HG02943 (cell line): ENCODE data around the gene ANKRD65.

Experiments
- ATAC-seq: cut with Tn5 transposase; IDR thresholded peaks from one replicate; pipeline ENCODE4 v1.9.1; 2021; ENCODE audit warnings: mild to moderate bottlenecking, low read depth, moderate library complexity; ENCODE audit not compliant: unreplicated experiment

ANKRD65 gene

GRCh38 chr1:1442069-1442770 is 21.1 kb upstream of the ANKRD65 start:
- ATAC-seq: no peak

GRCh38 chr1:1441002-1441888 is 20.2 kb upstream of the ANKRD65 start:
- ATAC-seq: no peak

DNA sequence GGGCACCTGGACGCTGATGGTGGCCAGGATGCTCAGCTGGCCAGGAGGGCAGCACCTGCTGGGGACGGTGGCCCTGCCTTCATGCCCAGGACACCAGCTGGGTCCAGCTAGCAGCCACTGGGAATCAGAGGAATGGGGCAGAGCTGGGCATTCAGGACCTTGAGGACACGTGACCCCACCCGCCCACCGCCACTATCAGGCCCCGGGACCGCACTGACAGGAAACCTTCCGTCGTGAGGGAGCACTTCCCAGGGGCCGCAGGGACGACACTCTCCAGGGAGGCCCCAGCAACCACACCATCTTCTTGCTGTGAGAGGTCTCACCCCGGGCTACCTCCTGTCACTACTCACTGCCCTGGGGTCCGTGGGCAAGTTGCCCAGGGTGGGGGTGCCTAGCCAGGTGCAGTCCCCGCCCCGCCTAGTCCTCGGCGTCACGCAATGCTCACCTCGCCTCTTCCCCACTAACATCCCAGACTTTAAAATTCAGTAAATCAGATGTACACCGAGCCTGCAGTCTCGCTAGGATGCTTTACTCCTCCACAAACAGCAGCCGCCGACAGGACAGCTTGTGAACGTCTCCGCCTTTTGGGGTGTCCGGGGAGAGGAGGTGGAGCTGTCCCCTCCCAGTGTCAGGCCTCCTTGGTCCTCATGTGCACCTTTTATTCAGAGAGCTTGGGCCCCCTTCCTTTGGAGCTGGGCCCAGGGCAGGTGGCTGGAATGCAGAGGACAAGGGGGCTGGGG is 19.4 kb upstream of the ANKRD65 start:
- ATAC-seq: no peak

DNA sequence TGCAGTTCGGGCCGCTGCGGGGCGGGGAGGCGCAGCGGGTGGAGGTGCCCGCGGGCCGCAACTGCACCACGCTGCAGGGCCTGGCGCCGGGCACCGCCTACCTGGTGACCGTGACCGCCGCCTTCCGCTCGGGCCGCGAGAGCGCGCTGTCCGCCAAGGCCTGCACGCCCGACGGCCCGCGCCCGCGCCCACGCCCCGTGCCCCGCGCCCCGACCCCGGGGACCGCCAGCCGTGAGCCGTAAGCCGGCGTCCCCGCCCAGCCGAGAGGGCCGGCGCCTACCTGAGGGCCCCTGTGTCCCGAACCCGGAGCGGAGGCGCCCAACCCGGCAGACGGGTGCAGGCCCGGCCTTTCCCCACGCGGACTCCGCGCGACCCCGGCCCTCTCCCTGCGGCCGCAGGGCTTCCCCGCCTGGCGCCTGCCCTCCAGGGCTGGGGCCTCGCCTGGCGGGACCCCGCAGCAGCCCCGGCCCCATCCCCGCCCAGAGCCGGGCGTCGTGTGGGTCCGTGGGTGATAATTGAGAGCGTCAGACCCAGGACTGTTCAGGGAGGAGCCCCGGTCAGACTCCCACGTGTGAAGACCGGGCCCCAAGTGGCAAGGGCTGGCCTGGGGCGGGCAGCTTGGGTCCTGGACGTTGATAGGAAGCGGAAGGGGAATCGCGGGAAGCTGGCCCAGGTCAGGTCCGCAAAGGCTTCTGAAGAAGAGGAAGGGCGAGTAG is 18.6 kb upstream of the ANKRD65 start:
- ATAC-seq: no peak

- ATAC-seq: no peak
Observed at GRCh38 chr1:1438531-1439381, 17.7 kb upstream of the ANKRD65 start.

GRCh38 chr1:1437904-1438376 is 16.9 kb upstream of the ANKRD65 start:
- peak; percentile 59 for ATAC-seq

DNA sequence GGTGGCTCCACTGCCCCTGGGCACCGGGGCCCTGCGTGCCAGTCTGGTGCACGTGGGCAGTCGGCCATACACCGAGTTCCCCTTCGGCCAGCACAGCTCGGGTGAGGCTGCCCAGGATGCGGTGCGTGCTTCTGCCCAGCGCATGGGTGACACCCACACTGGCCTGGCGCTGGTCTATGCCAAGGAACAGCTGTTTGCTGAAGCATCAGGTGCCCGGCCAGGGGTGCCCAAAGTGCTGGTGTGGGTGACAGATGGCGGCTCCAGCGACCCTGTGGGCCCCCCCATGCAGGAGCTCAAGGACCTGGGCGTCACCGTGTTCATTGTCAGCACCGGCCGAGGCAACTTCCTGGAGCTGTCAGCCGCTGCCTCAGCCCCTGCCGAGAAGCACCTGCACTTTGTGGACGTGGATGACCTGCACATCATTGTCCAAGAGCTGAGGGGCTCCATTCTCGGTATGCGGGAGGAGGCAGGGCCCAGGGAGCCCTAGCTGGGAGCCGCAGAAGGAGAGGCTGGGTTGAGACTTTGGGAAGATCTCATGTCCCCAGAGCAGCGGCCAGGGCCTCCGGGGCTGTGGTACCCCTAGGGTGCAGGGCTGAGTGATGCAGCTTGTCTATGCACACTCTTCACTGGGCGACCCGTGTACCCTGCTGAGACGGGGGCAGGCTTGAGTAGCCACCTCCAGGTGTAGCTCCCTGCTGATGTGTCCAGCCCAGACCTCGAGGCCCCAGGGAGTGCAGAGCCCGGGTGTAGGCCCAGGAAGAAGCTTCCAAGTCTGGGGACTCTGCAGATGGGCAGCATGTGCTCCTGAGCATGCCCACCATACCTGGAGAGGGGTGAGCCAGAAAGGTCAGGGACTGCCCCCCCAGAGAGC is 16.2 kb upstream of the ANKRD65 start:
- no peak for ATAC-seq

DNA sequence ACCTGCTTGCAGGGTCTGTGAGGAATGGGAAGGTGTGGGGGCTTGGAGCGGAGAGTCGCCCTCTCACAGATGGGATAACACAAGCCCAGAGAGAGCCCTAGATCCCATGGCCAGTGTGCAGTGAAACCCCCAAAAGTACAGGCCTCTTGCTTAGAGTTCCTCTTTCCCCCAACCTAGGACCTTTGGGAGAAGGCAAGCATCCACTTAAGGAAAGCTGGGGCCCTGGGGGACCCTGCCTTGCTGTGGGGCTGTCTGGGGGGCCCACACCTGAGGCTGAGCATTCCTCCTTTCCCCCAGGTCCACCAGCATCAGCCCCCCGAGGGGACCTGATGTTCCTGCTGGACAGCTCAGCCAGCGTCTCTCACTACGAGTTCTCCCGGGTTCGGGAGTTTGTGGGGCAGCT is 15.6 kb upstream of the ANKRD65 start:
- ATAC-seq: no peak

DNA sequence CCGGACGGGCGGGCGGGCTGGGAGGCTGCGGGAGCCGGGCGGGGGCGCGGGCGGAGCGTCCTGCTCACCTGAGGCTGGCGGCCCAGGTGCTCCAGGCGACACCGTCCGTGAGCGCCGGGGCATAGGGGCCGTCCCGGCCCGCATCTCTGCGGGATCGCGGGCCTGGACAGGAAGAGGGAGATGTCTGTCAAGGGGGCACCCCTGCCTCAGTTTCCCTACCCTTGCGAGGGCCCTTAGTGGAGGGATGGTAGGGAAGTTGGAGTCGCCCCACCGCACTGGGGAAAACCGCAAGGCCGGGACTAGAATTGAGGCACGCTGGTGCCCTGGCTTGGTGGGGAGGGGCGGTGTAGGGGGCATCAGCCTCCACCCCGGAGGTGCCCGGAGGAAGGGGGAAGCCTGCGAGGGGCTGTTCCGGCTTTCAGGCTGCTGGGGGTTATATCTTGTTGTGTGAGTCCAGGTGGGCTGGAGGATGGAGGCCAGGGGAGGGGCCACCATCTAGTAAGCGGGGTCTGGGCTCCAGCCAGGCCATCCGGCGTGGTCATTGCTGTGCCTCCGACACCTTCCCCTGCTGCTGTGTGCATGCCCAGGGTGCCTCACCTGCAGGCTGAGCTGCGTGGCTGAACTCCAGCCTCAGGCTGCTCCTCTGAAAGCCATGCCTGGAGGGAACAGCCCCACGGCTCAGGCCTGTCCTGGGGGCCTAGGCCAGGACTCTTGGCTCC is 15.0 kb upstream of the ANKRD65 start:
- no peak for ATAC-seq

GRCh38 chr1:1435106-1435903 is 14.2 kb upstream of the ANKRD65 start, which contains the start of gene VWA1:
Gene VWA1 (plus strand): TSS chr1:1435690. CDS start chr1:1435749, 59 bp downstream.
- ATAC-seq: no peak

GRCh38 chr1:1434824-1435105 is 13.7 kb upstream of the ANKRD65 start:
- no peak for ATAC-seq

GRCh38 chr1:1434131-1434823 is 13.2 kb upstream of the ANKRD65 start:
- no peak for ATAC-seq

GRCh38 chr1:1433804-1434130 is 12.7 kb upstream of the ANKRD65 start:
- ATAC-seq: no peak

- no peak for ATAC-seq
Observed at GRCh38 chr1:1432951-1433803, 12.1 kb upstream of the ANKRD65 start.

GRCh38 chr1:1432274-1432950 is 11.3 kb upstream of the ANKRD65 start:
- no peak for ATAC-seq
